ENCODE measurements around the gene PAWR.
"Not testable (repeated sequence)": the region's sequence is repeated elsewhere in the genome, so short reads cannot be mapped to it uniquely, and the experiment has no call there.

PAWR gene

GRCh38 chr12:79555028-79555925 lies 135.5 kb downstream of the PAWR start:
- in situ Hi-C loops (cut with HindIII; ENCODE audit: low sequenced_read_pairs), result no loop called here

GRCh38 chr12:79553863-79554574 lies 136.7 kb downstream of the PAWR start:
- in situ Hi-C loops (cut with HindIII; ENCODE audit: low sequenced_read_pairs), result no loop called here

- in situ Hi-C loops (cut with HindIII; ENCODE audit: low sequenced_read_pairs), result no loop called here
Observed at GRCh38 chr12:79552192-79552591, 138.6 kb downstream of the PAWR start.

- in situ Hi-C loops (cut with HindIII; ENCODE audit: low sequenced_read_pairs), result no loop called here
Observed at GRCh38 chr12:79549531-79550271, 141.1 kb downstream of the PAWR start.

- in situ Hi-C loops (cut with HindIII; ENCODE audit: low sequenced_read_pairs), result no loop called here
Observed at GRCh38 chr12:79548610-79548924, 142.2 kb downstream of the PAWR start.

GRCh38 chr12:79547735-79548609 lies 142.8 kb downstream of the PAWR start:
- in situ Hi-C loops (cut with HindIII; ENCODE audit: low sequenced_read_pairs), result no loop called here

GRCh38 chr12:79547044-79547734 lies 143.6 kb downstream of the PAWR start:
- in situ Hi-C loops (cut with HindIII; ENCODE audit: low sequenced_read_pairs), result no loop called here

- in situ Hi-C loops (cut with HindIII; ENCODE audit: low sequenced_read_pairs), result no loop called here
Observed at GRCh38 chr12:79546466-79547043, 144.2 kb downstream of the PAWR start.

GRCh38 chr12:79544439-79544838 lies 146.3 kb downstream of the PAWR start:
- in situ Hi-C loops (cut with HindIII; ENCODE audit: low sequenced_read_pairs), result not testable (repeated sequence)

- in situ Hi-C loops (cut with HindIII; ENCODE audit: low sequenced_read_pairs), result no loop called here
Observed at GRCh38 chr12:79537675-79538074, 153.1 kb downstream of the PAWR start.

GRCh38 chr12:79535751-79536150 lies 155.0 kb downstream of the PAWR start:
- in situ Hi-C loops (cut with HindIII; ENCODE audit: low sequenced_read_pairs), result no loop called here

Data from endothelial cell of hepatic sinusoid (primary cell).